Ureter (tissue), 1 donor: Measurements from ENCODE around the gene PLCH1. TPM values are rescaled to one million over a fixed set of nuclear protein-coding genes. Genes with fewer than 3 reads are reported as not detected.

ENCODE experiments used
- DNase-seq: peaks from one replicate; pipeline ENCODE4 v3.0.0-alpha.2; 2020; ENCODE audit warnings: low spot score
- total RNA-seq: library from RNA; stranded (reverse); gene quantifications from one replicate; pipeline ENCODE4 v1.2.4, GENCODE V29; 2023
- donor health status: DM: yes; HTN: yes; CAD: no.

The PLCH1 gene
- total RNA-seq, 1 donor from 2014 or later, result 7.8 TPM

DNA sequence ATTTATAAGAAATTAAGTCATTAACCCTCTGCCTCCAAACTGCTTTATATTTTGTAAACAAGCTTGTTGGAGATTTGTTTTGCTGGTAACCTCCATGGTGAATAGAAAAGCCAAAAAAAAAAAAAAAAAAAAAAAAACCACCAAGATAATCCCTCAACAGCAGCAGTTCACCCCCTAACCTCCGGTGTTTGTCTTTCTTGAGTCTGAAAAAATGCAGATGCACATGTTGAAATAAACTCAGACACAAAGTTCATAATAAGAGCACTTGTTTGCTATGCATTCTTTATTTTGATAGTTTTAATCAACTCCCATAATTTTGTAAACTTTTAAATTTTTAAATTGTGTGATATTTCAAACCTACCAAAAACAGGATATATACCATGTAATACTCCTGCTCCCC is 1.8 kb upstream of the PLCH1 start:
- DNase-seq, result no peak

DNA sequence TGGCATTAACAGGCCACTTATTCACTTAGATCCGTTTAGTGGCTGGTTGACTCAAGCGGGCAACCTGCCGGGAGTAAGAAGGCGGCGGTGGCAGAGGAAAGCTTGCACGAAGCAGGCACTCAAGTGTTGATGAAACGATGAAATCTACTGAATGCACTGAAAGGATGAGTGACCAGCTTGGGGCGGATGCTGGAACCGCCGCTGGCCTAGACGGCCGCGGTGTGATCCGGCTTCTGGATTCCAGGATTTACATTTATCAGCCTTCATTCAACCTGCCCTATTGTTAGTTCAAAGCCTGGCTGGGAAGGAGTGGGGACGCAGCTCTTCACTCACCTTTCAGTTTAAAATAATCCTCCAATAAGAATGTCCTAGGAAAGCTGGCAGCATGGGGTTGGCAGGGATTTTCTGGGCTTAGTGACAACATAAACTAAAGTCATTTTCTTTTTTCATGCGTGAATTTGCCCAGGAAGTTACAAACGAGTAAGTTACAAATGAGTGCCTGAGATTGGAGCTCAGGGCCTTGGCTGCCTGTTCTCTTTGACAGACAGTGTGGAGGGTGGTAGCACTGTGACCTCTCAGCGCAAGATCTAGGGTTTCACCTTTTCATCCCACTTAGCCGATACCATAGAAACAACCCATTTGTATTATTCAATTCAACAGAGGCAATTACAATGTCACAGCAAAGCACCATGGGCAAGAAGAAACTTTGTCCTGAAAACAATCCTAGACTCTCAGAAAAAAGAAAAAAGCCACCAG is 1.1 kb upstream of the PLCH1 start:
- no peak for DNase-seq

DNA sequence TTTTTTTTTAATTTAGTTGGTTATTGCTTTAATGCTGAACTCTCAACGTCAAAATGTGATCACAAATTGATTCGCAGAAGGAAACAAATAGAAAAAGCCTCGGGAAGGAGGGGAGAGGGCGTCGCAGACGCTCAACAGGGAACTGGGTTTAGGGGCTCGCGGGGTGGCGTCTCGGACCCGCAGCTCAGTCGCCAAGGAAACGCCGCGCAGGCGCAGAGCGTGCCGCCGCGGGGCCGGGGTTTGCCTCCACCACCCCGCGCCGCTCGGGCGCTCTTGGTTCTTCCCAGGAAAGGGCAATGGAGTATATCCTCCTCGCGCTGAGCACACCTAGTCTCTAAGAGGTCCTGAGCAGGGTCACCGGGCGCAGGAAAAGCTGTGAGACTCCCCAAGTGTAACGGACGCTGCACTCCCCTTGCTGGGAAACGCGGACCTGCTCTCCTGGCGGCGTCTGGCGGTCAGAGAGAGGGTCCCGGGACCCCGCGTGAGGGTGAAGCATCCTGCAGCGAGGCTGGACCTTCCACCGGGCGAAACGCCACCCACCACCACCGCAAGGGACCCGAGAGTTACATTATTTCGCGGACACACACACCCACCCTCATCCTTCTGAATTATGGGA is 753 bp downstream of the PLCH1 start:
- DNase-seq, result peak; percentile 54

DNA sequence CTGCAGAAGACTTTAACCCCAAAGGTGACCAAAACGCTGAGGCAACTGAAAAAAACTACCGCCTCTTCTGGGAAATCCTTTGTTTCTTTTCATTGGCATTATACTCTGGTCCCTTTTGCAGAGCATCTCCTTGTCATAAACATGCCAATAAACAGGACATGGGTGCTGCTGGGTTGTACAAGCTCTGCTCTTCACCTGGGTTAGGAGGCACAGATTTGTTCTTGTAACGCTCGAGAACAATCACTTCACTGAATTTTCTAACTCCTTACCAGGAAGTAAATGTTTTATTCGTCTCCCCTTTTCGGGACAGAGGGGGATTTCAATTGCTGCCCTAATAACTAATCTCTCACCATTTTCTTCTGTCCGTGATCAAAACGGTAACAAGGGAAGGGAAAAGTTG is 1.3 kb downstream of the PLCH1 start:
- DNase-seq, result no peak

DNA sequence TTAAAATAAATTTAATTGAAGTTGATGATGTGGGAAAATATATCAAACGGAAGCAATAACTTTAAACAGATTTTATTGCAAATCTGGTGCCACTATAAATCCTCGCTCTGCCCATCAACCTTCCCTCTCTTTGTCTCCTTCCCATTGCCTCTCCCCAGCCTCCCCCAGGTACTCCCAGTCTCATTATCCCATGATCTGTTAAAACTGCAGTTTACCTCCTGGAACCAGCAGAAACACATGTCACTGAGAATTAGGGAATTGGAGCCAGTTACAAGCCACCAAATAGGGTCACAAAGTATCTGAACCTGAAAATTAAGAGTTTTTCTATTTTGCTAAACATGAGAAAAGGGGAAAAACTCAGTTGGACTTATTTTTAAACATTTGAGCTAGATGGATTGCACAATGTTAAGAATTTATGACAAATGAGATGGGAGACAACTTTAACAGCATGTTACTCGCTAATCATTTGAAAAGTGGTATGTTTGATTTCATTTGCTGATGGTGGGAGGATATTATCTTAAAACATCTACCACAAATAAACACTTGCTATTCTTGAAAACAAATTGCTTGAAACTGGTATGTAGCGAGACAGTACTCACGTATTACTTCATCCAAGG is 2.4 kb downstream of the PLCH1 start:
- DNase-seq, result no peak

DNA sequence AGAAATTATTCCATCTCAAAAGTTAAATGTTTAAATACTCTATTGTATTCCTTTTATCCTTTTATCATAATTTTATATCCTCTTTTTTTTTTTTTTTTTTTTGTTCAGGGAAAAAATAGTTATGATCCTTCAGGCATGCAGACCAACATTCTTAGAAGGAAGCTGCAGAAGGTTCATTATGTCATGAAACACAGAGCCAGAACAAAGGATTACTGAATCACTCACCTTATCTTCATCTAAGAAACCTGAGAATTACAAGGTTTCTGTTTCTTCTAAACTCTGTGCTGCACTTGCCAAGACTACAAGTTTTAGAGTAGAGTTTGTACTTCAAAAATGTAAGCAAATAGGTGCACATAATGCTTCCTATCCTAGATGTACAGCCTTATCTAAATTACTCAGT is 3.3 kb downstream of the PLCH1 start:
- DNase-seq, result no peak

DNA sequence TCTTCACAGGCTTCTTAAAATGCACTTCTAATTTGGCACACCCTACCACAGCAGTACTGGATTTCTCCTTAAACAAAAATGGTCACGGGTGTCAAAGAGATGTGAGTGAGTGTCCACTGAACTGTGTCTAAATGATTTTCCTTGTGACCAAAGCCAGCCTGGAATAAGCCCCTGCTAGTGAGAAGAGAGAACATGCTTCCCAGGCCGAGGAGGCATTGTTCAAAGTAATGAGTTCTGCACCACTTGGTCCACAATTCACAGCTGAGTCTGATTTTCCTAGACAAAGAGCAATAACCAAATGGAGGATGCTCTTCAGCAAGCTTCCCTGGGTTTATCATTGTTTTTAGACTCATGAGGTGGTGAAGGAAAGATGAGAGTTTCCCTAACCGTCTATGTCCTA is 3.8 kb downstream of the PLCH1 start:
- no peak for DNase-seq

DNA sequence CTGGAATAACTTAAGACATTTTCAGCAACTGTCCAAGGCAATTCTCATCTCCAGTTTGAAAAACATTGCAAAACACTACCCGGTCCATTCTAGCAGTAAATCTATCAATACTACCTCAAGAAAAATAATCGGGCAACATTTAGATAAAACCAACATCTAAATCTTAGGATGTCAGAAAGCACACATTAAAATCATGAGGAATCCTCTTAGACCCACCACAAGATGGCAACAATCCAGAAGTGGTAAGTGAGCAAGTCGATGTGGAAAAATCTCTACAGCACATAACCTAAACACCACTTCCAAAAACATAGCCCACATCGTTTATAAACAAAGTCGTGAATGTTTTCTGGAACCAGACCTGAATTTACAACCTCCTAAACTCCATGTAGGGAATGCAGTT is 5.7 kb downstream of the PLCH1 start:
- DNase-seq, result no peak

DNA sequence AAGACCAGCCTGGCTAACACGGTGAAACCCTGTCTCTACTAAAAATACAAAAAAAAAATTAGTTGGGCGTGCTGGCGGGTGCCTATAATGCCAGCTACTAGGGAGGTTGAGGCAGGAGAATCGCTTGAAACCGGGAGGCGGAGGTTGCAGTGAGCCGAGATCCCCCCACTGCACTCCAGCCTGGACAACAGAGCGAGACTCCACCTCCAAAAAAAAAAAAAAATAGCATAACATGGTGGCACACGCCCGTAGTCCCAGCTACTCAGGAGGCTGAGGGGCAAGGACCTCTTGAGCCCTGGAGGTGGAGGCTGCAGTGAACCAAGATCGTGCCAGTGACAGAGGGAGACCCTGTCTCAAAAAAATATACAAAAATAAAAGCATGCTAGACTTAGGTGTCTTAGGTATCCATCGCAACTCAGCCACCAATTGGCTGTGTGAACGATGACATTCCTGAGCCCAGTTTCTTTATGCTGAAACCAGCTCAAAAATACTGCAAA is 6.2 kb downstream of the PLCH1 start:
- DNase-seq, result no peak

DNA sequence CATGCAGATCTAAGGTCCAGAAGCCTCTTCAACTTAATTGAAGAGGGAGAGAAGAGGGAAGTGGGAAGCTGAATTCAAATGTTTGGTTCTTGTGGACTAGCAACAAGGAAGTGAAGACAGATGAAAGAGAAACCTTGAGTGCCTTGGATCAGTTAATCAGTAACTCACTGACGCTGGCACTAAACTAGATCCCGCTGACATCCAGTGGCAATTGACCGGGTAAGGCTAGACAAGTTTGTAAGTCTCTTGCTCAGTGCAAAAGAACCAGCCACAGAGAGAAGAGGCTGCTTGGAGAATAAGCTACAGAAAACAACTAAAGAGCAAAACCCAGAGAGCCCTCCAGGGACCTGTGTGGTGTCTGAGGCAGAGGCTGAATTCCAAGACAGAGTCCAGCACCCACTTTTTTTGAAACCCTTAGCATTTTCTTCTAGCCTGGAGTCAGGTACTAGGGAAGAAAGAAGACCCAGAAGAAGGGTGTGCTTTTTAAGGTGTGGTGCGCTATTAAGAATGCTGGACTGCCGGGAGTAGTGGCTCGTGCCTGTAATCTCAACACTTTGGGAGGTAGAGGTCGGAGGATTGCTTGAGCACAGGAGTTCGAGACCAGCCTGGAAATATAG is 6.9 kb downstream of the PLCH1 start:
- DNase-seq, result peak; percentile 64

DNA sequence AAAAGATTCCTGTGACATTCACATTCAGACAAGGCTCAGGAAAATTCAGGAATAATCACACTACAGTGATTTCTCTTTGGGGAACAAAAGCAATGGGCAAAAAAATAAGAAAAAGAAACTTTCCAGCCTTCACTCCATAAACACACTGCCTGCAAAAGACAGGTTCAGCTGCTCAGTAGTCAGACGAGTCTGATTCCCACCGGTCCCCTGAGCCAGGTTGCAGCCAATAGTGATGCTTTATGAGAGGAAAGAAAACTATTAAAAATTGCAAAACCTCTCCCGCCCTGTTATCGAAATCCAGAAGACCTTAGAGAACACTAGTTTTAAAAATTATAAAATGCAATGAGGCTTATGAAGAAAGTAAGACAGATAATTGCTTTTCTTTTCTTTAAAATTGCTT is 8.5 kb downstream of the PLCH1 start:
- no peak for DNase-seq

DNA sequence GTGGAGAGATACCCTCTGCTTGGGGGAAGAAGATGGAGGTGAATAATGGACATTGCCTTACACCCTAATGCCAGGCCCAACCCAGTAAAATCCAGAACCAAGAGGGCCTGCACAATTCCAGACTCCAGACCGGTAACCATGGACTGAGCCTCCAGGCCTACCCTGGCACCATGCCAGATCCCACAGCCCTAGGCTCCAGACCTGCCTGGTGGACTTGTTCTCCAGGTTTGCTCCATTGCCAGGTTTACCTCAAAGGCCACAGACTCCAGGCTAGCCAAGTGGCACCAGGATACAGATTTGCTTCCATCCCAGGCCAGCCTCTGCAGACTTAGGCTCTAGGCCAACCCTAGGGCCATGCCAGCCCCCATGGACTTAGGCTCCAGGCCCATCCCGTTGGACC is 14.0 kb downstream of the PLCH1 start:
- DNase-seq, result no peak

DNA sequence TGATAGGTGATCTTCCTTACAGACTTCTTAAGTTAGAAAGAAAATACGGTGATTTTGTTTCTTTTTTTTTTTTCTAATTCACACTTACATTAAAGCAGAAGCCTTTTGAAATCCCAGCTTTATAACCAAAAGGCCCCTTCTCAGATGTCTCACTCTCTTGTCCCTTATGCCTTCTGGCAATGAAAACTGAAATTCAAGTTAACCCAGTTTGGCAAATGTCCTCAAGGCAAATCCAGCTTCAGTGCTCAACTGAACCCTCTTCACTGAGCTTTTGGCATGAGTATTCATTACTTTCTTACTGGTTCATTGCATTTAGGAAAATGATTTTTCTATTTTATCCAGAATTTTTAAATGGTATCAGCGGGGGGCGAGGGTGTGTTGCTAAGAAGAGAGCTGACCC is 17.0 kb downstream of the PLCH1 start:
- no peak for DNase-seq

DNA sequence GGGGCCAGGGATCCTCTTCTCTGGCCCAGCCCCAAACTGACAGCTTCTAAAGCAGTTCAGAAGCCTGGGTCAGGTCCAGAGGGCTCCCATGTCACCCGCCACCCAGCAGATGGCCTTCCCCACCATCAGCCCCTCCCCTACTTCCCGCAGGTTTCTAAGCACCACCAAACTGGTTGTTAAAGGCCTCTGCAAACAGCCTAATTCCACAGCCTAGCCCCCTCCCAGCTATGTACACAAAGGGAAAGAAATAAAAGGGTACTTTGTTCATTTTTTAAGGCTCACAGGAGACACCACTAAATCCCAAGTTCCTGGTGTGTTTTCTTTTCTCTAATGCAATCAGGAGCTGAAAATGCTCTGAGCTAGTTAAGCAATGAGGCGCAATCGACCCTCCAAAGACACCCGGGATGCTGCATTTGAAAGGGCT is 30.6 kb downstream of the PLCH1 start:
- DNase-seq, result no peak

DNA sequence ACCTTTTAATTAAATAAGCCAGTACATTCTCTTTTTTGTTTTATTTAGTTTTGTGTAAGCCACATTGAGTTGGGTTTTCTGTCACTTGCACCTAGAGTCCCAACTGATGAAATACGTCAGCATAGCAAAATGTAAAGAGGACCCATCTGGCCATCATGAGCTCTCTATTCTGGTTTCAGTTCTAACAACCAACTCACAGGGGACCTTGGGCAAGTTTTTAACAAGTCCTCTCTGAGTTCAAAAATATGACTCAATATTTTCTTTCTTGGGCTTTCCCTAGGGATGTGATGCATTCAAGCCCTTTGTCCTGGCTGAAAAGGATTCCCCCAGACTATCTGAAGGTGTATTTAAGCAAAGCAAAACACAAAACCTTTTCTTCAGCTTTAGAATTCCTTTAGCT is 32.9 kb downstream of the PLCH1 start:
- no peak for DNase-seq

DNA sequence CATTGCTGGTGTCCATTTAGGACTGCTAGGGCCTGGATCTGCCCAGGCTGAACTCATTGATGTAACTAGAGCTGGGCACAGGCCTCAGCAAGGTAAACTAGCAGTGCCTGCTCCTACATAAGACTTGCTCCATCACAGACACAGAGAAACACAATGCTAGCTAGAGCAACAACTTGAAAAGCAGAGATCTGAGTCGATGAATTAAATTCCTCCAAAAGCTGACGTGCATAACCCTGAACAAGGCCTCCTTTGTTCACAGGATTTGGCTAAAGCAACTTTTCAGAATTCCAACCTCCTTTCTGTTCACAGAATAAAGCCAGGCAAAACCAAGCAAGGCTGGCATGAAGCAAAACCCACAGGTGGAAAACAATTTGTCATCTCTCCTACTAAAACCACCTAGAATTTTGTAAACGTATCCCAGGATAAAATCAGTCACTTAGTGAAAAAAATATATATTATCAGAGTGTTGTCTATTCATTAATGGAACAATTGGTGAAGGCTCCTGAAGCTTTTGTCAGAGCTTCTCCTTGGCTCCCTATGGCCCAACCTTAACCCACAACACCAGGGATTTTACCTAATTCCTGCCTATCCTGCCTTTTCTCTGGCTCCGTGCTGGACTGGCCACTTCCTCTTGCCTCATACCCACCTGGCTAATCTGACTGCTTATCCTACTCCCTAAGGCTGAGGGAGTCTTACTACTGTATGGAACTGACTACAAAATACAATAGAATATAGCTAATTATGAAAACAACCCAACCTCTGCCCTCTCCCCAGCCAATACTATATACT is 39.9 kb downstream of the PLCH1 start:
- DNase-seq, result no peak

DNA sequence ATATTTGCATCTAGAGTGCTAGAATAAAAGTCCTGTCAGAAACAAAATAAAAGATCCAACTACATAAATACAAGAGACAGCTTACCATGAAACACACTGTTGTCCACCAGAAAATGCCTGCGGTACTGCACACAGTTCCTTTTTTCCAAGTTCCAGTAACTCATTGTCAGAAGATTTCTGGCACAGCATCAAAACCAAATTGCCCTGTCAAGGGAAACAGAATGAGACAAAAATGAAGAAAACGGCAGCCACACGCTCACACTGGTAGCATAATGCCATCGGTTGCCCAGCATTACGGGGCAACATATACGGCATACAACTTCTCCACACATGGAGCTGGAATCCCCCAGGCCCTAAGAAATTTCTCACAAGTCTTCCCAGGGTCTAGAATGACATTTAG is 40.8 kb downstream of the PLCH1 start:
- DNase-seq, result no peak

DNA sequence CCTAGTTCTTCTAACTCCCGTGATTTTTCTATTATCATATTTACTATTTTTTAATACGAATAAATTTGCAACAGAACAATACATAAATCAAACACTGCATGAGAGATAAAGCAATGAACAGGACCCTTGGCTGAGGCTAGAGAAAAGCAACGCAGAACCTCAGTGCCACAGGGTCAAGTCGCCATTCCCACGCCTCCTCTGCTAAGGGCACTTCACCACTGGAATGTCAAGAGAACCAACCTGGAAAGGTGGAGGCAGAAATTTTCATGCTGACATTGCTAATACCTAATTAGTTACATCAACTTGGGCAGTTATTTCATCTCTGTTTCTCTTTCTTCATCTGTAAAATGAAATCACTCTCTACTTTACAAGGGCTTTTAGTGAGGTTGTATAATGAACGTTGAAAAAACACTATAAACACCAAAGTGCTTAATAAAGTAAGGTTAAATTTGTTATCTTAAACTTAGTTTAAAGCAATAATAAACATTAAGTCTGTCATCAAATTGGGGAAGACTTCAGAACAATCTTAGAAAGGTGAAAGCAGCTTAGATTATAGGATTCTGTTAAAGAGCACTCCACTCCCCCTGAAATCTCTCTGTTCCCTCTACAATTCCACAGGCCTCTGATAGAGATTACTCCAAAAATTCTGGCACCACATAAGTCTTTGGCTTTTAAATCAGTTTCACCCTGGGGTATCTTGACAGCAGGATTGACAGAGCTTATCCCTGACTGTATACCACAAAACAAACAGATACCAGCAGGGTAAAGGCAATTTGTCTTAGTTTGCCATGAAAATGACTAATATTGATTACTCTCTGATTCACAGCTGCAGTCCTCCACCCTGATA is 41.9 kb downstream of the PLCH1 start:
- DNase-seq, result no peak

DNA sequence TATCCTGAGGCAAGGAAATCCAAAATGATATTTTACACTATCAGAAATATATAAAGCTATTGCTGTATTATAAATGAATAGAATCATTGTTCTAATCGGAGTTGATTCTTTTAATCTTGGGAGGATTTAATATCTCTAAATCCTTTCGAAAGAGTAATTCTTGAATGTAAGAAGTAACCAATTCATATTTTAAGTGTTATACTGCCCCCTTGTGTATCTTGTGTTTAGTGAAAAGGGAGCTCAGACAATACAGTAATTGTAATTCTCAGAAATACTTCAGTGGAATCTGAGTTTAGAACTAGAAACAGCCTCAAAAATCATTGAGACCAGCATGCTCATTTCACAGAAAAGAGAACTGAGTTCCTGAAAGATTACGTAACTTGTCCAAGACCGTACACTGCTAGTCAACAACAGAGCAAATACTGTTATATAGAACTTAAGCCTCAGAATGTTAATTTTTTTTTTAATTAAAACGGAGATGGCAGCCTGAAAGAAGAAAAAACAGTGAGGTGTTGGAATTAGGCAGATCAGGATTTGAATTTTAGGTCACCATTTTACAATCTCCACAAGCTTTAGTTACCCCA is 42.9 kb downstream of the PLCH1 start:
- no peak for DNase-seq

DNA sequence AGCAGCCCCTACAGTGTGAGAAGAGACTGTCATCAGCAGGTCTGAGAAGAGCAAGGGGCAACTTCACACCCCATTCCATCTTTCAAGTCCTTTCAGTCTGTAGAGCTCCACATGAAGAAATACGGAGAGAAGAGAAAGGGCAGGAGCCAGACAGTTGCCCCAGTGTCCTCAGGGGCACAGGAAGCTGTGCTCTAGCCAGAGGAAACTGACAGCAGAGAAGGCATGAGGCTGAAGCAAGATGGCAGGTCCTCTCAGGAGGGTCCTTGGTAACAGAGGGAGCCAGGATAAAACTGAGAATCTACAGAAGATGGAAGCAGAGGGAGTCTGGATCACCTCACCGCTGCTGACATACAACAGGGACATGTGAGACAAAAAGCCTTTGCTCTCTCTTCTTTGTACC is 47.3 kb downstream of the PLCH1 start:
- DNase-seq, result no peak

DNA sequence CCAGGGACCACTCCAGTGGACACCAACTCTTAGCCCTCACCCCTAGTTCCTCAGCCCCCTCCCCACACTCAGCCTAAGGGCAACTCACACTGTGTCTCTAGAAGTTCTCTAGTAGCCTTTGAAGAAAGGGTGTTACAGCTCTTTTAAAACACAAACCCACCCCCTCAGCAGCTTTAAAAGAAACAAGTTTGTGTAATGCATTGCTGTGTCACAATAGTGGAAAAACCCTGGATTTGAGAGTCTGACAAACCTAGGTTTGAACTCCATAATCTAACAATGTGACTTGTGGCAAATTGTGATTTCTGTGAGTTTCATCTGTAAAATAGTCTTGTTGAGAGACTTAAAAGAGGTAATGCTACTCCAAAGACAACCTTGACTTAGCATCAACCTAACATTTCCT is 54.0 kb downstream of the PLCH1 start:
- DNase-seq, result no peak
